ENCODE measurements around the gene MAGEA4. TPM values are rescaled to one million over a fixed set of nuclear protein-coding genes. Genes with fewer than 3 reads are reported as not detected.

The MAGEA4 gene, protein sequence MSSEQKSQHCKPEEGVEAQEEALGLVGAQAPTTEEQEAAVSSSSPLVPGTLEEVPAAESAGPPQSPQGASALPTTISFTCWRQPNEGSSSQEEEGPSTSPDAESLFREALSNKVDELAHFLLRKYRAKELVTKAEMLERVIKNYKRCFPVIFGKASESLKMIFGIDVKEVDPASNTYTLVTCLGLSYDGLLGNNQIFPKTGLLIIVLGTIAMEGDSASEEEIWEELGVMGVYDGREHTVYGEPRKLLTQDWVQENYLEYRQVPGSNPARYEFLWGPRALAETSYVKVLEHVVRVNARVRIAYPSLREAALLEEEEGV
- polyA plus RNA-seq, result not detected in 2 replicates

DNA sequence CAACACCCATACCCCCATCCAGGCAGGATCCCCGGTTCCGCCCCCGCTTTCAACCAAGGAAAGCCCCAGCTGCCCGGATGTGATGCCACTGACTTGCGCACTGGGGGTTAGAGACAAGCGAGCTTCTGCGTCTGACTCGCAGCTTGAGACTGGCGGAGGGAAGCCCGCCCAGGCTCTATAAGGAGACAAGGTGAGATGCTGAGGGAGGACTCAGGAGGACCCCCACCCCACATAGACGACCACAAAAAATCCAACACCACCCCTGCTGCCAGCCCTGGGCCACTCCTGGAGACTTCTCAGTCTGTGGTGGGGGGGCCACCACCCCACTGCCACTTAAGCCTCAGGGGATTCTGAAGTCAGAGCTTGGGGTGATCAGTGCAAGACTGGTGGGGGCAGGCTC, at the start of gene MAGEA4:
Gene MAGEA4, plus strand, starts transcription at position 110 of the 400 bp plus-strand sequence. CDS start 10,776 bp downstream, outside the sequence.

Other genes starting within 250 kb of the MAGEA4 start
- gene PRRG3, start 217.4 kb upstream of the MAGEA4 start, polyA plus RNA-seq, result 1.3 and 7.6 TPM in 2 replicates
- not detected in 2 replicates for gene FATE1, start 196.9 kb upstream of the MAGEA4 start, polyA plus RNA-seq
- gene CNGA2, start 178.1 kb upstream of the MAGEA4 start, polyA plus RNA-seq, result not detected in 2 replicates
- gene GABRE, start 61.8 kb downstream of the MAGEA4 start, polyA plus RNA-seq, result 0.42 TPM in 1 of 2 replicates, not detected in the other
- gene MAGEA10, start 225.7 kb downstream of the MAGEA4 start, polyA plus RNA-seq, result not detected in 2 replicates